OCI-LY3 (cell line): ENCODE results near the gene ZSWIM6.

Source experiments
- H2AFZ ChIP-seq: fragments of 200-600, 300-600 bp; shearing (Covaris generic); 2 replicates; pipeline ENCODE4 v1.6.0; 2014; ENCODE audit warnings: antibody characterized with exemption, low read depth, low read length
- H3K27ac ChIP-seq: fragments of 200-600, 300-600 bp; sonication (generic); 2 replicates; pipeline ENCODE4 v1.5.1; 2014; ENCODE audit warnings: mild to moderate bottlenecking, low read length, moderate library complexity, mixed read lengths
- H3K27me3 ChIP-seq: fragments of 200-600, 300-600 bp; sonication (generic); 2 replicates; pipeline ENCODE4 v1.6.1; 2014; ENCODE audit warnings: low read depth, low read length, mixed read lengths
- H3K36me3 ChIP-seq: fragments of 200-600, 300-600 bp; sonication (generic); replicated peaks from 2 replicates; pipeline ENCODE3; 2014; ENCODE audit warnings: low read depth, low read length, mixed read lengths
- H3K4me1 ChIP-seq: fragments of 300-600, 200-600 bp; sonication (generic); 2 replicates; pipeline ENCODE4 v1.6.1; 2014; ENCODE audit warnings: low read length, mixed read lengths
- H3K4me2 ChIP-seq: fragments of 200-600, 300-600 bp; sonication (generic); 2 replicates; pipeline ENCODE4 v1.6.1; 2014; ENCODE audit warnings: low read length, mixed read lengths
- H3K4me3 ChIP-seq: fragments of 300-600, 200-600 bp; sonication (generic); 2 replicates; pipeline ENCODE4 v1.5.1; 2014; ENCODE audit warnings: antibody characterized with exemption, mild to moderate bottlenecking, low read length, moderate library complexity
- H3K79me2 ChIP-seq: fragments of 300-600, 200-600 bp; shearing (Covaris generic); 2 replicates; pipeline ENCODE4 v1.6.1; 2014; ENCODE audit warnings: mild to moderate bottlenecking, low read length, mixed read lengths
- H3K9ac ChIP-seq: fragments of 300-600, 200-600 bp; shearing (Covaris generic); 2 replicates; pipeline ENCODE4 v1.6.0; 2014; ENCODE audit warnings: mild to moderate bottlenecking, low read length, moderate library complexity
- H3K9me3 ChIP-seq: fragments of 200-600, 300-600 bp; shearing (Covaris generic); 2 replicates; pipeline ENCODE4 v1.6.1; 2014; ENCODE audit warnings: low read length, mixed read lengths; ENCODE audit not compliant: insufficient read depth
- H4K20me1 ChIP-seq: fragments of 200-600, 300-600 bp; sonication (generic); 2 replicates; pipeline ENCODE4 v1.6.1; 2016; ENCODE audit warnings: low read length, mixed read lengths; ENCODE audit not compliant: insufficient read depth
- EZH2phosphoT487 ChIP-seq: fragments of 200-600 bp; shearing (Covaris generic); IDR thresholded peaks from 2 replicates; pipeline ENCODE4 v1.6.1; 2018; ENCODE audit warnings: antibody characterized with exemption, mixed run types, low read depth
- TF ChIP-seq, protein P1 (sequence below): fragments of 200-600, 300-600 bp; sonication (generic); IDR thresholded peaks from 2 replicates; pipeline ENCODE4 v1.5.1; 2014; ENCODE audit warnings: antibody characterized with exemption, low read length, low read depth

ZSWIM6 gene

DNA sequence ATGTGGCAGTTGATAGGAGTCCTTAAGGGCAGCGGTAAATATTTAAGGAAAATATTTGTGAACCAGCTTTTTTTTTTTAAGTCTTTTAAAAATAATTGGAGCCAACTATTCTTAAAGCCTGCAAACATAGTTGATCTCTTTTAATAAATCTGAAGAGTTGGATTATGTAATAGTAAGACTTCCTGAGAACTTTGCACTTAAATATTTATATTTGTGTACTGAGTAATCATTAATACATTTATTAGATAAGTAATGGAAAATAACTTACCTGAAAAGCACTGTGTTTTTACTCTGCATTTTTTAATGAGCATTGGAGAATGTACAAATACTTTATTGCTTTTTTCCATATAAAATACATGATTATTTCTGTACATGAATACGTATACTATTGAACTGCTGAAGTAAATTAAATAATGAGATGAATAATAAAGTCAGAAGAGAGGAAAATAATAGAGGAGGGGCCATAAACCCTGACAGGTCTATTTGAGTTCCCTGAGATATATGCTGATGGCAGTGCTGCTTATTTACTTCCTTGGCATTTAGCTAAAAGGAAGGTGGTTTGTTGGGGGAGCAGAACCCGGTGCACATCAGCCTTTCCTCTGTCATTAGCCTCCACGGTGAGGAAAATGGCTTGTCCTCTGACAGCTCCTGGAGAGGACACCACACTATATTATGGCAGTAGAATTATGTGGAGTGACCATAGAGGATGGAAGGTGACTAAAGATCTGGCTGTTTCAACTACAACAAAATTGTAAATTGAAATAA is 148.0 kb downstream of the ZSWIM6 start:
- H3K4me3 ChIP-seq: no peak overlapping the region
- no peaks in the 10 kb centered on the region for H3K9me3 ChIP-seq
- no peak overlapping the region for H2AFZ ChIP-seq
- H3K4me1 ChIP-seq: no peaks in the 10 kb centered on the region
- no peak overlapping the region for H3K27ac ChIP-seq
- no peak for TF ChIP-seq EZH2phosphoT487
- TF ChIP-seq, protein P1, sequence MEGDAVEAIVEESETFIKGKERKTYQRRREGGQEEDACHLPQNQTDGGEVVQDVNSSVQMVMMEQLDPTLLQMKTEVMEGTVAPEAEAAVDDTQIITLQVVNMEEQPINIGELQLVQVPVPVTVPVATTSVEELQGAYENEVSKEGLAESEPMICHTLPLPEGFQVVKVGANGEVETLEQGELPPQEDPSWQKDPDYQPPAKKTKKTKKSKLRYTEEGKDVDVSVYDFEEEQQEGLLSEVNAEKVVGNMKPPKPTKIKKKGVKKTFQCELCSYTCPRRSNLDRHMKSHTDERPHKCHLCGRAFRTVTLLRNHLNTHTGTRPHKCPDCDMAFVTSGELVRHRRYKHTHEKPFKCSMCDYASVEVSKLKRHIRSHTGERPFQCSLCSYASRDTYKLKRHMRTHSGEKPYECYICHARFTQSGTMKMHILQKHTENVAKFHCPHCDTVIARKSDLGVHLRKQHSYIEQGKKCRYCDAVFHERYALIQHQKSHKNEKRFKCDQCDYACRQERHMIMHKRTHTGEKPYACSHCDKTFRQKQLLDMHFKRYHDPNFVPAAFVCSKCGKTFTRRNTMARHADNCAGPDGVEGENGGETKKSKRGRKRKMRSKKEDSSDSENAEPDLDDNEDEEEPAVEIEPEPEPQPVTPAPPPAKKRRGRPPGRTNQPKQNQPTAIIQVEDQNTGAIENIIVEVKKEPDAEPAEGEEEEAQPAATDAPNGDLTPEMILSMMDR: no peak
- no peak overlapping the region for H3K9ac ChIP-seq
- H3K79me2 ChIP-seq: no peaks in the 10 kb centered on the region
- H3K36me3 ChIP-seq: no peaks in the 10 kb centered on the region
- no peaks in the 10 kb centered on the region for H4K20me1 ChIP-seq
- H3K4me2 ChIP-seq: no peak overlapping the region
- H3K27me3 ChIP-seq: no peaks in the 10 kb centered on the region

DNA sequence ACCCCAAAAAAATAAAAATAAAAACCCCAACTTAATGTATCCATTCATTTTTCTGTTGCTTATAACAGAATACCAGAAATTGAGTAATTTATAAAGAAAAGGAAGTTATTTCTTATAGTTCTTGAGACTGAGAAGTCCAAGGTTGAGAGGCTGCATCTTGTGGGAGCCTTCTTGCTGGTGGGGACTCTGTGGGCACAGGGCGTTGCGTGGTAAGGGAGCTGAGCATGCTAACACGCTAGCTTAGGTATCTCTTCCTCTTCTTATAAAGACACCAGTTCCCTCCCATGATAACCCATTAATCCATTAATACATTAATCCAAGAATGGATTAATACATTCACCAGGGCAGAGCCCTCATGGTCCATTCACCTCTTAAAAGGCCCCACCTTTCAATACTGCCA is 150.9 kb downstream of the ZSWIM6 start:
- Histone ChIP-seq H3K4me3 (no peak overlapping the region), H3K9ac (no peak overlapping the region), H3K36me3 (no peaks in the 10 kb centered on the region), H2AFZ (no peak overlapping the region), H3K27ac (no peak overlapping the region), H3K9me3 (no peaks in the 10 kb centered on the region), H3K27me3 (no peaks in the 10 kb centered on the region), H4K20me1 (no peaks in the 10 kb centered on the region), H3K4me2 (no peak overlapping the region), H3K79me2 (no peaks in the 10 kb centered on the region), H3K4me1 (no peaks in the 10 kb centered on the region)
- TF ChIP-seq, protein P1: no peak
- TF ChIP-seq EZH2phosphoT487: no peak

DNA sequence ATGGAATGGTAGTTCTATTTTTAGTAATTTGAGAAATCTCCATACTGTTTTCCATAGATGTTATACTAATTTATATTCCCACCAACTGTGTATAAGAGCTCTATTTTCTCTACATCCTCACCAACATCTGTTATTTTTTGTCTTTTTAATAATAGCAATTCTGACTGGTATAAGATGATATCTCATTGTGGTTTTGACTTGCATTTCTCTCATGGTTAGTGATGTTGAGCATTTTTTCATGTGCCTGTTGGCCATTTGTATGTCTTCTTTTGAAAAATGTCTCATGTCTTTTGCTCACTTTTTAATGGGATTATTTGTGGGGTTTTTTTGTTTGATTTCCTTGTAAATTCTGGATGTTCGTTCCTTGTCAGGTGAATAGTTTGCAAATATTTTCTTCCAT is 154.4 kb downstream of the ZSWIM6 start:
- Histone ChIP-seq H3K36me3 (no peaks in the 10 kb centered on the region), H3K4me2 (no peak overlapping the region), H3K9ac (no peak overlapping the region), H4K20me1 (no peaks in the 10 kb centered on the region), H3K4me1 (no peaks in the 10 kb centered on the region), H3K27ac (no peak overlapping the region), H3K9me3 (no peaks in the 10 kb centered on the region), H3K4me3 (no peak overlapping the region), H3K79me2 (no peaks in the 10 kb centered on the region), H2AFZ (no peak overlapping the region), H3K27me3 (no peaks in the 10 kb centered on the region)
- TF ChIP-seq, protein P1: no peak
- no peak for TF ChIP-seq EZH2phosphoT487

DNA sequence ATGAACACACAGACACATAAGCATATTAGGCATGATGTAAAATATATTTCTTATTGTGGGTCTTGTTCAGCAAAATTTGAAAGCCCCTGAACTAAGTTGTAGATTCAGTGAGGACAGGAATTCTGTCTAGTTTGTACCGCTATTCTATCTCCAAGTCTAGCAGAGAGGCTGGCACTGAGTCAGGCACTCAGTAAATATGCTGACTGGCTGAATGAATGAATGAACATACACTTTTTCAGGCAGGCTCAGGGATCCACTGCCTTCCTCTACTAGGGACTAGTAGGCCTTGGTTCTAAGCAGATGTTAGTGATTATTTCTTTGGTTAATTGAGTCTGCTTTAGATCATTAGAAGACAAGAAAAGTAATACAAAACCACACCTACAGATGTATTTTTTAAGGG is 157.5 kb downstream of the ZSWIM6 start:
- H3K4me1 ChIP-seq: no peaks in the 10 kb centered on the region
- H3K4me2 ChIP-seq: no peak overlapping the region
- no peaks in the 10 kb centered on the region for H3K79me2 ChIP-seq
- H4K20me1 ChIP-seq: no peaks in the 10 kb centered on the region
- no peak overlapping the region for H3K27ac ChIP-seq
- no peaks in the 10 kb centered on the region for H3K36me3 ChIP-seq
- no peaks in the 10 kb centered on the region for H3K9me3 ChIP-seq
- no peaks in the 10 kb centered on the region for H3K27me3 ChIP-seq
- no peak overlapping the region for H3K9ac ChIP-seq
- no peak overlapping the region for H3K4me3 ChIP-seq
- TF ChIP-seq, protein P1: no peak
- no peak for TF ChIP-seq EZH2phosphoT487
- H2AFZ ChIP-seq: no peak overlapping the region
